Central memory CD8-positive, alpha-beta T cell (primary cell): Measurements from ENCODE around the gene SLC25A24.

Experiments used
- ATAC-seq: fragments of 150-1000 bp; cut with Tn5 transposase; replicated peaks from 2 replicates; pipeline ENCODE4 v1.10.0; 2022; ENCODE audit warnings: mild to moderate bottlenecking, moderate FRiP score, moderate number of reproducible peaks; ENCODE audit not compliant: poor library complexity, severe bottlenecking; ENCODE audit errors: extremely low read depth
- DNase-seq, 2 donors: peaks; one replicate each; pipeline ENCODE4 v3.0.0; 2021; ENCODE audit warnings: low spot score in 2 of 2
- H3K27ac Mint-ChIP-seq: one replicate; pipeline ENCODE4 v1.8.0; 2022; ENCODE audit warnings: low read depth, mild to moderate bottlenecking, moderate library complexity, mixed read lengths
- H3K27me3 Mint-ChIP-seq: one replicate; pipeline ENCODE4 v1.8.0; 2022; ENCODE audit warnings: mixed read lengths
- H3K36me3 Mint-ChIP-seq: one replicate; pipeline ENCODE4 v1.8.0; 2022; ENCODE audit warnings: mild to moderate bottlenecking, moderate library complexity, mixed read lengths; ENCODE audit not compliant: insufficient read depth
- H3K4me1 Mint-ChIP-seq: one replicate; pipeline ENCODE4 v1.8.0; 2022; ENCODE audit warnings: mixed read lengths
- H3K4me3 Mint-ChIP-seq: one replicate; pipeline ENCODE4 v1.8.0; 2022; ENCODE audit warnings: mild to moderate bottlenecking, moderate library complexity, mixed read lengths
- H3K9me3 Mint-ChIP-seq: one replicate; pipeline ENCODE4 v1.8.0; 2022; ENCODE audit warnings: mixed read lengths

The SLC25A24 gene

GRCh38 chr1:108100148-108100547 is 100.0 kb downstream of the SLC25A24 start:
- Mint-ChIP-seq H3K4me1 (peaks cover 9% of the 10 kb centered on the region), H3K9me3 (no peaks in the 10 kb centered on the region)
- DNase-seq = no peak

GRCh38 chr1:108097018-108097417 is 103.1 kb downstream of the SLC25A24 start:
- peaks cover 9% of the 10 kb centered on the region for H3K4me1 Mint-ChIP-seq
- H3K9me3 Mint-ChIP-seq = no peaks in the 10 kb centered on the region
- H3K36me3 Mint-ChIP-seq = no peaks in the 10 kb centered on the region
- DNase-seq = no peak
- H3K27ac Mint-ChIP-seq = no peak overlapping the region
- no peak for ATAC-seq
- no peaks in the 10 kb centered on the region for H3K27me3 Mint-ChIP-seq
- H3K4me3 Mint-ChIP-seq = no peak overlapping the region

More at GRCh38 chr1:108100148-108100547, 100.0 kb downstream of the SLC25A24 start:
- Mint-ChIP-seq H3K36me3 (no peaks in the 10 kb centered on the region), H3K27ac (no peak overlapping the region), H3K27me3 (no peaks in the 10 kb centered on the region), H3K4me3 (no peak overlapping the region)
- no peak for ATAC-seq

- no peak overlapping the region for H3K4me3 Mint-ChIP-seq
- H3K4me1 Mint-ChIP-seq = peaks cover 9% of the 10 kb centered on the region
- no peak for DNase-seq
- H3K36me3 Mint-ChIP-seq = no peaks in the 10 kb centered on the region
- ATAC-seq = no peak
- H3K27ac Mint-ChIP-seq = no peak overlapping the region
- H3K9me3 Mint-ChIP-seq = no peaks in the 10 kb centered on the region
- no peaks in the 10 kb centered on the region for H3K27me3 Mint-ChIP-seq
Observed at GRCh38 chr1:108096089-108096488, 104.1 kb downstream of the SLC25A24 start.

- no peak for DNase-seq
- H3K36me3 Mint-ChIP-seq = no peaks in the 10 kb centered on the region
- no peaks in the 10 kb centered on the region for H3K9me3 Mint-ChIP-seq
- ATAC-seq = no peak
- H3K4me1 Mint-ChIP-seq = no peaks in the 10 kb centered on the region
- no peaks in the 10 kb centered on the region for H3K27me3 Mint-ChIP-seq
- no peak overlapping the region for H3K27ac Mint-ChIP-seq
- no peak overlapping the region for H3K4me3 Mint-ChIP-seq
Observed at GRCh38 chr1:108089477-108089876, 110.7 kb downstream of the SLC25A24 start.

GRCh38 chr1:108085628-108086027 is 114.5 kb downstream of the SLC25A24 start:
- Mint-ChIP-seq H3K9me3 (no peaks in the 10 kb centered on the region), H3K4me1 (peaks cover 27% of the 10 kb centered on the region), H3K36me3 (no peaks in the 10 kb centered on the region), H3K27me3 (no peaks in the 10 kb centered on the region), H3K27ac (no peak overlapping the region), H3K4me3 (no peak overlapping the region)
- DNase-seq = no peak
- no peak for ATAC-seq

- H3K4me3 Mint-ChIP-seq = no peak overlapping the region
- DNase-seq (no peak), ATAC-seq (no peak)
- H3K9me3 Mint-ChIP-seq = no peaks in the 10 kb centered on the region
- no peaks in the 10 kb centered on the region for H3K36me3 Mint-ChIP-seq
- H3K27ac Mint-ChIP-seq = no peak overlapping the region
- no peaks in the 10 kb centered on the region for H3K27me3 Mint-ChIP-seq
- H3K4me1 Mint-ChIP-seq = peaks cover 32% of the 10 kb centered on the region
Observed at GRCh38 chr1:108084866-108085477, 115.2 kb downstream of the SLC25A24 start.
